ENCODE measurements around the gene DTYMK. TPM values are rescaled to one million over a fixed set of nuclear protein-coding genes. Genes with fewer than 3 reads are reported as not detected.

DTYMK gene
- total and polyA plus RNA-seq, 2 of the 8 experiments (the other 6 are each of a cell fraction or from before 2014, with no cell fraction given) = 58.3 to 69.9 TPM

DNA sequence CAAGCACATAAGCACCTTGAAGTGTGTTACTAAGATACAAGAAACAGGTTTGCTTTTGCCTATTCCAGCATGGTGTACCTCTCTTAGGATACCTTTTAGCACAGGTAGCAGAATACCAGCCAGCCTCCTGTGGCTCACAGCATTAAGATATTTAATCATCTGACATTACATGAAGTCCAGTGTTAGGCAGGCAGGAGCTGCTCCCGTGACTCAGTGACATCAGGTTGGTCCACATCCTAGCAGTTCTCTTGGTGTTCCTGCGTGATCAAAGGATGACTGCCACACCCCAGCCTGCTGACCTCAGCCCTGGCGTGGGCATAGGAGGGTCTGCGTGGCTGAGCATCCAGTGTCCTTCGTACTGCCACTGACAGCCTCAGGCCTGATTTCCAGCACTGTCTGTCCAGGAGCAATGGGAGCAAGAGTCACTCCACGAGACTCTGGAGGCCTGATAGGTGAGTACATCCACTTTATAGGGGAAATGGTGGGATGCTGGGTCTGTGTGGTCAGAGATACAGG, 3.6 kb upstream of the DTYMK start (continued):
- no peak for TF ChIP-seq CTBP2 (IDR thresholded peaks at IDR 0.05; ENCODE audit: borderline replicate concordance, insufficient read depth, insufficient read length, low read length)
- no peak for TF ChIP-seq POLR2A (IDR thresholded peaks at IDR 0.05; ENCODE audit: control extremely low read depth in 1 of 2, low read depth in 2 of 2, low read length in 2 of 2)
